HUES64 (cell line): ENCODE data around the gene FAS.
"Not testable (repeated sequence)": the region's sequence is repeated elsewhere in the genome, so short reads cannot be mapped to it uniquely, and the experiment has no call there.

Experiments
- H3K27ac ChIP-seq: 2 replicates; pipeline ENCODE4 v1.7.0; 2013; ENCODE audit warnings: low read depth, low read length, inconsistent platforms
- H3K27me3 ChIP-seq: 2 replicates; pipeline ENCODE4 v1.6.1; 2013; ENCODE audit warnings: mild to moderate bottlenecking, low read length; ENCODE audit not compliant: insufficient read depth
- H3K36me3 ChIP-seq: 2 replicates; pipeline ENCODE4 v1.6.1; 2013; ENCODE audit warnings: mild to moderate bottlenecking, low read length; ENCODE audit not compliant: insufficient read depth
- H3K4me1 ChIP-seq: 2 replicates; pipeline ENCODE4 v1.6.1; 2013; ENCODE audit warnings: mild to moderate bottlenecking, low read length, moderate library complexity; ENCODE audit not compliant: insufficient read depth
- H3K4me3 ChIP-seq: 2 replicates; pipeline ENCODE4 v1.5.1; 2013; ENCODE audit warnings: mild to moderate bottlenecking, low read length, moderate library complexity
- H3K9ac ChIP-seq: 2 replicates; pipeline ENCODE4 v1.6.1; 2013; ENCODE audit warnings: mild to moderate bottlenecking, low read depth, low read length
- H3K9me3 ChIP-seq: 2 replicates; pipeline ENCODE4 v1.6.1; 2013; ENCODE audit warnings: low read depth, low read length; ENCODE audit not compliant: insufficient read depth
- WGBS: fragments of 150-250, 120-280 bp; methylation state at CpG from one replicate; pipeline ENCODE4 v1.1.7; 2013; ENCODE audit warnings: missing lambda C conversion rate; 5-methylcytosine and 5-hydroxymethylcytosine counted together

Gene FAS

DNA sequence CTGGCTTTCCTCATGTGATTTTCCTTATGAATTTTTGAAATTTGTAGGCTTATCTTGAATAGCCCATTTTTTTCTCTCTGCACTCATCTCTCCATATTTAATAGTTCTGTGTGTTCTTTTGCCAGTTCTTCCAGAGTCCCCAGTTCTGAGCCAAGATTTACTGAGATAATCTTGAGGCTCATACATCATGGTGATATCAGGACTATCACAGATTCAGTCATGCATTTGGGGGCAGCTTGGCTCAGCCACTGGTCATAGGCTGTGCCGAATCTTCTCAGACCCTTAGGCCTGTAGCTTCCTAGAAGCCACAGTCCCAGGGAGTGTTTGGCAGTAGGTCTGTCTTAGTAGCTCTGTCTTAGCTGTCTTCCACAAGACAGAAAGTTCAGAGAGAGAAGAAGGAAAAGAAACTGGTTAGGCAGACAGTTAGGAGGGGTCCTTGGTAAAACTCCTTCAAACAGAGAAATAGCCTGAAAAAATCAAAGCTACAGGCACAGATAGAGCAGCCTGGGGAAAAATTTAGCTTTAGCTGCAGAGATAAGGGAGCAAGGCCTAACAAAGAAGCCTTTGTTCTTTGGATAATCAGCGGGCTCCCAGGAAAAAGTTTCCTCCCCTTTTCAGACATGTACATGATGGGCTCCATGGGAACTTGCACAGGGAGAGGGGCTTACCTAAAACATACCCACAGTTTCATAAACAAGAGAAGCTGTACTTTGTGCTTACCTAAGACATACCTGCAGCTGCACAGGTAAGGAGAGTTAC, 29.1 kb downstream of the FAS start:
- Histone ChIP-seq H3K9me3 (peaks cover 13% of the 10 kb centered on the region), H3K4me1 (no peaks in the 10 kb centered on the region), H3K4me3 (no peak overlapping the region), H3K36me3 (peaks cover 7% of the 10 kb centered on the region; the same call in 1 of the 2 replicates), H3K27ac (no peak overlapping the region), H3K9ac (no peak overlapping the region), H3K27me3 (no peaks in the 10 kb centered on the region)
- 93% methylated on average over 2 of the region's 2 CpGs for WGBS

DNA sequence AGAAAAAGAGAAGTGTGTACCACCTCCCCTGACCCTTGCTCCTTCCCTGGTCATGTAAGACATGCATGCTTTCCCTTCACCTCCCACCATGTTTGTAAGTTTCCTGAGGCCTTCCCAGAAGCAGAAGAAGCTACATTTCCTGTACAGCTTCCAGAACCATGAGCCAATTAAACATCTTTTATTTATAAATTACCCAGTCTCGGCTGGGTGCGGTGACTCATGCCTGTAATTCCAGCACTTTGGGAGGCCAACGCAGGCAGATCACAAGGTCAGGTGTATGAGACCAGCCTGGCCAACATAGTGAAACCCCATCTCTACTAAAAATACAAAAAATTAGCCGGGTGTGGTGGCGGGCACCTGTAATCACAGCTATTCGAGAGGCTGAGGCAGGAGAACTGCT, 30.9 kb downstream of the FAS start:
- WGBS: 96% methylated on average over 6 of the region's 6 CpGs
- H3K27me3 ChIP-seq, H3K27ac ChIP-seq: not testable (repeated sequence)

DNA sequence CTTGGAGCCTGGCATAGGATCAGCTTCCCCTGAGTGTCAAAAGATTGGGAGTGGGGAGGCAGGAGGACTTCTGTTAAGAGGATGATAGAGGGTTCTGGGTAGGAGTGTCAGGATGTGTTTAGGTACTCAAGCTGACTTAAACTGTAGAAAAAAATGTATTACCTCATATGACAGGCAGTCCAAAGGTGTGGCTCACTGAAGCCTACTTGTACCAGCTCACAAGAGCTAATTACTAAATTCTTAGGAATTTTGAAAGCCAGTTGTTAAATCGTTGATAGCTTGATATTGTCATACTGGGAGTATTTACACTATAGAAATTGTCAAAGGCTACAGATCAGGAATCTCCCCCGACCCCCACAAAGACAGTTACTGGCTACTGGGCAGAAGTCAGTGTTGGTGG, 32.1 kb downstream of the FAS start:
- Histone ChIP-seq H3K27me3 (no peaks in the 10 kb centered on the region), H3K9me3 (peaks cover 13% of the 10 kb centered on the region), H3K4me3 (no peak overlapping the region), H3K27ac (no peak overlapping the region), H3K36me3 (peaks cover 7% of the 10 kb centered on the region; the same call in 1 of the 2 replicates), H3K9ac (no peak overlapping the region), H3K4me1 (no peaks in the 10 kb centered on the region)
- WGBS: 77% methylated on average over 2 of the region's 2 CpGs

More for the DNA sequence above, 30.9 kb downstream of the FAS start:
- H3K9ac ChIP-seq, H3K4me3 ChIP-seq, H3K4me1 ChIP-seq, H3K36me3 ChIP-seq: not testable (repeated sequence)
- peaks cover 13% of the 10 kb centered on the region for H3K9me3 ChIP-seq

DNA sequence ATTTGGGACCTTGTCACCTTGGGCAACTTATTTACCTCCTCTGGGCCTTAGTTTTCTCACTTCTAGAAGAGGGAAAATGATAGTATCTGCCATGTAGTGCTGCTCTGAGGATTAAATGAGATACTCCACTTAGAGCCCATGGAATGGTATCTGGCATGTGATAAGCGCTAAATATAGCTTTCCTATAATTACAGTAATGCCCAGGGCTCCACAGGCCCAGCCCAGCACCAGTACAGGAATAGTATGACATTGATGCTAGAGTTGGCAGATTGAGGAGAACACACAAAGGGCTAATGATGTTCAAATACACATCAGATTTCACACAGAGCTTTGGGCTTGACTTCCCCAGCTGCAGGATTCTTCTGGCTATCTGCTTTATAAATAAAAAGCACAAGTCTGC, 34.9 kb downstream of the FAS start:
- no peak overlapping the region for H3K9ac ChIP-seq
- no peak overlapping the region for H3K27ac ChIP-seq
- peaks cover 3% of the 10 kb centered on the region; the same call in 1 of the 2 replicates for H3K36me3 ChIP-seq
- H3K9me3 ChIP-seq: peaks cover 3% of the 10 kb centered on the region
- H3K4me3 ChIP-seq: no peak overlapping the region
- no peaks in the 10 kb centered on the region for H3K4me1 ChIP-seq
- 100% methylated on average over 1 of the region's 1 CpG for WGBS
- no peaks in the 10 kb centered on the region for H3K27me3 ChIP-seq

DNA sequence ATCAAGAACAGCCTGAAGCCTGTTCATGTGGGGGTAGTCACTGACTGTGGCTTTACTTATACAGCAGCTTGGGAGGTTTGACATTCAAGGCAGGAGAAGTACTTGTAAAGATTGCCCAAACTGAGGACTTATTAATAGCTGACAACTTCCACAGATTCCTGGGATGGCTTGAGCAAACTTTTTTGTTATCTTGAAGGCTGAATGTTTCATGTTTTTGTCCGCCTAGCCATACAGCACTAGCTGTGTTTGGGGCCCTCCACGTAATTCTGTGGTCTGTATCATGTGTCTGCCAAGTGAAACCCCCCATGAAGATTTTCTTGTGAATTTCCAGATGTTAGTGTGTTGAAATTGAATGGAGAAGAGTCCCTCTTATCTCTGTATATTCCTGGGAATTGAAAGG, 38.6 kb downstream of the FAS start:
- Histone ChIP-seq H3K27me3 (no peaks in the 10 kb centered on the region), H3K4me1 (peaks cover 18% of the 10 kb centered on the region), H3K36me3 (no peaks in the 10 kb centered on the region), H3K27ac (no peak overlapping the region), H3K4me3 (no peak overlapping the region), H3K9me3 (no peaks in the 10 kb centered on the region), H3K9ac (no peak overlapping the region)
- WGBS: 90% methylated on average over 2 of the region's 2 CpGs

DNA sequence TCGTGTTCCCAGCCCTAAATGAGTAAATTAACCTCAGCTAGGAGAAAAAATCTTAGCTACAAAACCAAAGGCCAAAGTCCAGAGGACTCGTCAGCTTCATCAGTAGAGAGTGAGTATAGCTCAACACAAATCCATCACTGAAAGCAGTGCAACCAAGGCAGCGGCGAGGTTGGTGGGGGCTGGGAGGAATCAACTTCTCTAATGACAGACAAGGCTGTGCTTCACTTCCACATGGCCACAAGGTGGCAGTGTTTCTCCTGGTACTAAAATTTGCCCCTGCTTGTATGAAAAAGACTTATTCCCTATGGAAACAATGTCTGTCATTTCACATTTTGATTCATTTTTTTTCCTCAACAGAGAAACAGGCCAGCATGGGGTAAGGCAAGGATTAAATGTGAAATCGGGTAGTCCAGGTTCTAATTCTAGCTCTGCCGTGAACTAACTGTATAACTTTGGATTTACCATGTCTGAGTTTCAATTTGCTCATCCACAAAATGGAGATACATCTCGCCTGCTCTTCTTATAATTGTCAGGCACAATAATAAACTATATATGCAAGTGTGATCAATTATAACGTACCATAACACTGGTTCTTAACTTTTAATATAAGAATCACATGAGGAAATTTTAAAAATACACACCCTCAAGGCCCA, 39.3 kb downstream of the FAS start:
- no peaks in the 10 kb centered on the region for H3K27me3 ChIP-seq
- peaks cover 18% of the 10 kb centered on the region for H3K4me1 ChIP-seq
- no peak overlapping the region for H3K27ac ChIP-seq
- H3K4me3 ChIP-seq: no peak overlapping the region
- H3K9ac ChIP-seq: no peak overlapping the region
- 51% methylated on average over 7 of the region's 8 CpGs for WGBS
- no peaks in the 10 kb centered on the region for H3K36me3 ChIP-seq
- H3K9me3 ChIP-seq: no peaks in the 10 kb centered on the region

DNA sequence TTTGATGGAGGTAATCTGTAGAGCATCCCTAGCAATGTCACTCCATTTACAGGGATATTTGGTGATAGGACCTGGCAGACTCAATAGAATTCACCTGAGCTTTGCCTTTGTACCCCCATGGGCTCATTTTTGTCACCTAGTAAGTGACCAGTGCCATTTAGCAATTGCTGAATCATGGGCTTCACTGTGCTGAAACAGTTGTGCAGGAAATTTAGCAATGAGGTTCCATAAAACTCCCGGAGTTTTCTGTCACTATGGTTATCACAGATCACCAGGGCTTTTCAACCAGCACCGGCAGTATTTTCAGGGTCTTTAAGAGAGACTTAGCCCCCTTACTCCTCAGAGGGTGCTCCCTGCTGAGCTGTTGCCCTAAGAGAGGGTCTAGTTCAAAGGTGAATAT, 40.2 kb downstream of the FAS start:
- no peaks in the 10 kb centered on the region for H3K36me3 ChIP-seq
- peaks cover 18% of the 10 kb centered on the region for H3K4me1 ChIP-seq
- no peak overlapping the region for H3K9ac ChIP-seq
- H3K9me3 ChIP-seq: no peaks in the 10 kb centered on the region
- no peaks in the 10 kb centered on the region for H3K27me3 ChIP-seq
- no peak overlapping the region for H3K27ac ChIP-seq
- H3K4me3 ChIP-seq: no peak overlapping the region
- WGBS: 77% methylated on average over 2 of the region's 2 CpGs

DNA sequence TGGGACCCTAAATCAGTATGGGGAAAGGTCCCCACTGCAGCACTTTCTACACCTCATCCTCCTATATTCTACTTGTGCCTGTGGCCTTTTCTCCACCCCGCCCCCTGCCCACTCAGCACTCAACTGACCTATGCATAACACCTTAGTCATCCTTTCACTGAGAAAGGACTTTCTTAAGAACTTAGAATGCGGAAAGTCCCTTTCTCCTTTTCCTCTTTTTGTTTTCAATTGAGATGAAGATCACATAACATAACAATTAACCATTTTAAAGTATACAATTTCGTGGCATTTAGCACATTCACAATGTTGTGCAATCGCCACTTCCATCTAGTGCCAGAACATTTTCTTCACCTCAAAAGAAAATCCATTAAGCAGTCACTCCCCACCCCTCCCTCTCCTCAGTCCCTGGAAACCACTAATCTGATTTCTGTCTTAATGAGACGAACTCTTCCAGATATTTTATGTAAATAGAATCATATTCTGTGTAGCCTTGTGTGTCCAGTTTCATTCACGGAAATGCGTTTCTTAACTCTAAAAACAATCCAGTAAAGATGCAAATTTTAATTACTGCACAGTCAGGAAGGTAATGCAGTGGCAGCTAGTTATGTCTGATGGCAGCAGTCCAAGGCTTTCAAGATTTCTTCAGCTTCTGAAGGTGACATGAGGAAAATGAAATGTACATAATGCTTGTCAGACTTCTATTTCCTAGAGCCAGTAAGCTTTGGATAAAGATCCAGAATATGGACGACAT, 41.7 kb downstream of the FAS start:
- Histone ChIP-seq H3K27me3 (no peaks in the 10 kb centered on the region), H3K9ac (no peak overlapping the region), H3K4me3 (no peak overlapping the region), H3K27ac (peak overlapping the region; percentile 24; the same call in 1 of the 2 replicates), H3K9me3 (no peaks in the 10 kb centered on the region), H3K36me3 (no peaks in the 10 kb centered on the region), H3K4me1 (peaks cover 18% of the 10 kb centered on the region)
- 51% methylated on average over 7 of the region's 8 CpGs for WGBS

DNA sequence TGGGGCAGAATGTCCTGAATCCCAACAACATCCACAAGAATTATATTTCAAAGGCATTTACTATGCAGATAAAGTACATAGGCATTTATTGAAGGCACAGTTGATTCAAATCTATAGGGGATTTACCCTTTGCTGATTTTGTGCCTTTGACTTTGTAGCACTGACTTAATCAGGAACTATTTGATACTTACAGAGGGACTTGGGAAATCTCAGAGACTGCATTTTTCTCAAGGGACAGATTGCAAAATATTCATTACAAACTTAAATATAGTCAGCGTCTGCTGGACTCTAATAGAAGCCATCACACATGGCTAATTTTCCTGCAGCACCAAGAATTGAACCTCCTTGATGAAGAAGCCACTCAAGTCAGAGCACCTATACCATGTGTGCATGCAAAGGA, 44.9 kb downstream of the FAS start:
- no peak overlapping the region for H3K27ac ChIP-seq
- H3K36me3 ChIP-seq: no peaks in the 10 kb centered on the region
- no peak overlapping the region for H3K4me3 ChIP-seq
- no peaks in the 10 kb centered on the region for H3K27me3 ChIP-seq
- H3K9me3 ChIP-seq: no peaks in the 10 kb centered on the region
- peaks cover 18% of the 10 kb centered on the region for H3K4me1 ChIP-seq
- H3K9ac ChIP-seq: no peak overlapping the region
- 88% methylated on average over 1 of the region's 1 CpG for WGBS

DNA sequence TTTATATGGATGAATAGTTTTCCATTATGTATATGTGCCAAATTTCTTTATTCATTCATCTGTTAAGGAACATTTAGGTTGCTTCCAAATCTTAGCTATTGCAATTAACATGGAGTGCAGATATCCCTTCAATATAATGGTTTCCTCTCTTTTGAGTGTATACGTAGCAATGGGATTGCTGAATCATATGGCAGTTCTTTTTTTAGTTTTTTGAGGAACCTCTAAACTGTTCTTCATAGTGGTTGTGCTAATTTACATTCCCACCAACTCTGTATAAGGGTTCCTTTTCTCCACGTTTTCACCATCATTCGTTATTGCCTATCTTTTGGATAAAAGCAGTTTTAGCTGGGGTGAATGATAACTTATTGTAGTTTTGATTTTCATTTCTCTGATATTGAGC, 46.5 kb downstream of the FAS start:
- Histone ChIP-seq H3K9ac (no peak overlapping the region), H3K4me3 (no peak overlapping the region)

DNA sequence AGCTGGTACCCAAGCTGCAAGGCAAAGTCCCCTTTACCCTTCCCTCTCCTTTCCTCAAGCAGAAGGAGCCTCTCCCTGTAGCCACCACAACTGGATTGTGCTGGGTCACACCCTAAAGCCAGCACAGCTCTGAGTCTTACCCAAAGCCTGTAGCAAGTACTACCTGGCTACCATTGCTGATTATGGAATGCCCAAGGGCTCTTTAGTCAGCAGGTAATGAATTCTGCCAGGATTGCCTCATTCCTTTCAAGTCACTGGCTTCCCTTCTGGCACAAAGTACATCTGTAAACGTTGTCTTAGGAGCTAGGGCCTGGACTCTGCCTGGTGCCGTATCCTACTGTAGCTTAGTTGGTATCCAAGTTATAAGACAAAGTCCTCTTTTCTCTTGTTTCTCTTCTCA, 52.0 kb downstream of the FAS start:
- no peak overlapping the region for H3K4me3 ChIP-seq
- H3K27me3 ChIP-seq: no peaks in the 10 kb centered on the region
- no peaks in the 10 kb centered on the region for H3K36me3 ChIP-seq
- WGBS: 93% methylated on average over 2 of the region's 2 CpGs
- no peak overlapping the region for H3K27ac ChIP-seq
- H3K9ac ChIP-seq: no peak overlapping the region
- H3K4me1 ChIP-seq: no peaks in the 10 kb centered on the region
- no peaks in the 10 kb centered on the region for H3K9me3 ChIP-seq

More for the DNA sequence above, 46.5 kb downstream of the FAS start:
- 100% methylated on average over 2 of the region's 3 CpGs for WGBS
- H3K4me1 ChIP-seq: peaks cover 9% of the 10 kb centered on the region
- no peak overlapping the region for H3K27ac ChIP-seq
- H3K36me3 ChIP-seq: no peaks in the 10 kb centered on the region
- H3K9me3 ChIP-seq: no peaks in the 10 kb centered on the region
- H3K27me3 ChIP-seq: no peaks in the 10 kb centered on the region
